Astrocyte (in vitro differentiated cells and primary cell): ENCODE results near the gene XRN2.

Experiments
- EZH2 ChIP-seq: IDR thresholded peaks from 2 replicates; pipeline ENCODE4 v1.6.1; 2012; ENCODE audit warnings: mild to moderate bottlenecking, low read length, inconsistent platforms; ENCODE audit not compliant: insufficient read depth
- TF ChIP-seq, protein P1 (sequence below): IDR thresholded peaks from 2 replicates; pipeline ENCODE4 v1.5.1; 2011; ENCODE audit warnings: low read depth, mild to moderate bottlenecking, inconsistent platforms, low read length, moderate library complexity; ENCODE audit not compliant: insufficient read depth

GRCh38 chr20:21353236-21353635 lies 50.1 kb downstream of the XRN2 start:
- TF ChIP-seq, protein P1, sequence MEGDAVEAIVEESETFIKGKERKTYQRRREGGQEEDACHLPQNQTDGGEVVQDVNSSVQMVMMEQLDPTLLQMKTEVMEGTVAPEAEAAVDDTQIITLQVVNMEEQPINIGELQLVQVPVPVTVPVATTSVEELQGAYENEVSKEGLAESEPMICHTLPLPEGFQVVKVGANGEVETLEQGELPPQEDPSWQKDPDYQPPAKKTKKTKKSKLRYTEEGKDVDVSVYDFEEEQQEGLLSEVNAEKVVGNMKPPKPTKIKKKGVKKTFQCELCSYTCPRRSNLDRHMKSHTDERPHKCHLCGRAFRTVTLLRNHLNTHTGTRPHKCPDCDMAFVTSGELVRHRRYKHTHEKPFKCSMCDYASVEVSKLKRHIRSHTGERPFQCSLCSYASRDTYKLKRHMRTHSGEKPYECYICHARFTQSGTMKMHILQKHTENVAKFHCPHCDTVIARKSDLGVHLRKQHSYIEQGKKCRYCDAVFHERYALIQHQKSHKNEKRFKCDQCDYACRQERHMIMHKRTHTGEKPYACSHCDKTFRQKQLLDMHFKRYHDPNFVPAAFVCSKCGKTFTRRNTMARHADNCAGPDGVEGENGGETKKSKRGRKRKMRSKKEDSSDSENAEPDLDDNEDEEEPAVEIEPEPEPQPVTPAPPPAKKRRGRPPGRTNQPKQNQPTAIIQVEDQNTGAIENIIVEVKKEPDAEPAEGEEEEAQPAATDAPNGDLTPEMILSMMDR, result no peak
- no peak for TF ChIP-seq EZH2
